Breast epithelium (tissue), 4 donors: ENCODE results near the gene PEAK1. TPM values are rescaled to one million over a fixed set of nuclear protein-coding genes. Genes with fewer than 3 reads are reported as not detected.
A peak's percentile ranks its signal among the peaks of the same experiment; 100 is the strongest.

Experiments used
- DNase-seq, 2 donors: peaks; one replicate each; pipeline ENCODE4 v3.0.0-alpha.2; 2019; ENCODE audit warnings: low spot score in 2 of 2
- H3K27ac ChIP-seq, 2 donors: fragments of 200-600 bp; sonication (generic) in 1 of 2; one replicate each; pipeline ENCODE4 v1.5.1; 2016 to 2019; ENCODE audit warnings: mild to moderate bottlenecking in 1 of 2
- H3K27me3 ChIP-seq, 2 donors: fragments of 200-600 bp; sonication (generic) in 1 of 2; one replicate each; pipeline versions ENCODE4 v1.5.1 to v1.6.0; 2017 to 2019; ENCODE audit warnings: control low read depth in 1 of 2, mild to moderate bottlenecking in 1 of 2
- H3K36me3 ChIP-seq: fragments of 200-600 bp; one replicate; pipeline ENCODE4 v1.5.1; 2019
- H3K4me1 ChIP-seq, 2 donors: fragments of 200-600 bp; sonication (generic); one replicate each; pipeline ENCODE4 v1.5.1; 2016 to 2019; ENCODE audit warnings: control low read depth in 1 of 2
- H3K4me3 ChIP-seq, 3 donors: fragments of 200-600 bp; sonication (generic); 1 replicate in 2 of 3; 2 replicates in 1 of 3; pipeline ENCODE4 v1.5.1; 2016 to 2019; ENCODE audit warnings: mild to moderate bottlenecking in 3 of 3, moderate library complexity in 2 of 3
- H3K9me3 ChIP-seq, 2 donors: fragments of 200-600 bp; sonication (generic) in 1 of 2; one replicate each; pipeline ENCODE4 v1.5.1; 2016 to 2019; ENCODE audit warnings: control low read depth in 1 of 2
- POLR2A ChIP-seq: fragments of 450-650 bp; IDR thresholded peaks from one replicate; pipeline ENCODE4 v1.6.1; 2016; ENCODE audit warnings: antibody characterized with exemption, mild to moderate bottlenecking, moderate library complexity
- POLR2AphosphoS5 ChIP-seq, 3 donors: sonication (generic); formaldehyde crosslinking; IDR thresholded peaks; one replicate each; pipeline ENCODE4 v1.6.1; 2017; ENCODE audit warnings: antibody characterized with exemption in 3 of 3
- intact Hi-C: fragments of 100-400 bp; cut with DNase I; formaldehyde crosslinking; loops from one replicate; pipeline ENCODE4 v1.15.1; 2023; ENCODE audit warnings: low total_unique reads
- total RNA-seq, 3 donors: library from RNA; depleted of rRNA; stranded (reverse); fragments of >200 nt; gene quantifications; one replicate each; pipeline ENCODE4 v1.1.0, GENCODE V29; 2016
- TF ChIP-seq, protein P1 (sequence below), 3 donors: fragments of 450-650 bp; IDR thresholded peaks; one replicate each; pipeline ENCODE4 v1.5.1; 2016 to 2017; ENCODE audit warnings: antibody characterized with exemption in 3 of 3, mild to moderate bottlenecking in 3 of 3, moderate library complexity in 3 of 3

PEAK1 gene
- total RNA-seq, 3 donors from 2014 or later = 48.5 to 99.5 (median 55.2) TPM

DNA sequence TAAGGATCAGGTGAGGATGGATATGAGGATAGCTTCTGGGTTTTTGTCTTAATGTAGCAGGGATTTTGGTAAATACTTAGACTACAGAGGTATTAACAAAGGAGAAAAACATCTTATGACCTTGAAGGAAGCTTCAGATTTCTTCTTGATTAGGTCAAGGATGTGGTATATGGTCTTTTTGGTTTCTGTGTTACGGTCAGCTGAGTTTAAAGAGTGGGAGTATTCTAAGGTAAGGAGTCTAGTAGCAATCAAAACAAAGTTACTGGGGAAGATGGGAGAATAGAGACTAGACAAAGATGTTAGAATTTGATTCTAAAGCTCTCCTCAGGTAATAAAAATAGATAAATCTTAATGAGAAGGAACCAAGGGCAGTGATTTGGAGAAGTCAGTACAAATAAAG is 7.0 kb upstream of the PEAK1 start:
- H3K27ac ChIP-seq = no peak overlapping the region
- intact Hi-C loops = no loop called here
- TF ChIP-seq POLR2AphosphoS5 (IDR thresholded peaks at IDR 0.05) = no peak
- no peak for TF ChIP-seq POLR2A
- TF ChIP-seq, protein P1, sequence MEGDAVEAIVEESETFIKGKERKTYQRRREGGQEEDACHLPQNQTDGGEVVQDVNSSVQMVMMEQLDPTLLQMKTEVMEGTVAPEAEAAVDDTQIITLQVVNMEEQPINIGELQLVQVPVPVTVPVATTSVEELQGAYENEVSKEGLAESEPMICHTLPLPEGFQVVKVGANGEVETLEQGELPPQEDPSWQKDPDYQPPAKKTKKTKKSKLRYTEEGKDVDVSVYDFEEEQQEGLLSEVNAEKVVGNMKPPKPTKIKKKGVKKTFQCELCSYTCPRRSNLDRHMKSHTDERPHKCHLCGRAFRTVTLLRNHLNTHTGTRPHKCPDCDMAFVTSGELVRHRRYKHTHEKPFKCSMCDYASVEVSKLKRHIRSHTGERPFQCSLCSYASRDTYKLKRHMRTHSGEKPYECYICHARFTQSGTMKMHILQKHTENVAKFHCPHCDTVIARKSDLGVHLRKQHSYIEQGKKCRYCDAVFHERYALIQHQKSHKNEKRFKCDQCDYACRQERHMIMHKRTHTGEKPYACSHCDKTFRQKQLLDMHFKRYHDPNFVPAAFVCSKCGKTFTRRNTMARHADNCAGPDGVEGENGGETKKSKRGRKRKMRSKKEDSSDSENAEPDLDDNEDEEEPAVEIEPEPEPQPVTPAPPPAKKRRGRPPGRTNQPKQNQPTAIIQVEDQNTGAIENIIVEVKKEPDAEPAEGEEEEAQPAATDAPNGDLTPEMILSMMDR (IDR thresholded peaks at IDR 0.05) = no peak
- H3K9me3 ChIP-seq = no peaks in the 10 kb centered on the region
- H3K4me3 ChIP-seq = no peak overlapping the region
- no peaks in the 10 kb centered on the region for H3K4me1 ChIP-seq
- H3K27me3 ChIP-seq = no peaks in the 10 kb centered on the region
- no peak for DNase-seq
- no peaks in the 10 kb centered on the region for H3K36me3 ChIP-seq

DNA sequence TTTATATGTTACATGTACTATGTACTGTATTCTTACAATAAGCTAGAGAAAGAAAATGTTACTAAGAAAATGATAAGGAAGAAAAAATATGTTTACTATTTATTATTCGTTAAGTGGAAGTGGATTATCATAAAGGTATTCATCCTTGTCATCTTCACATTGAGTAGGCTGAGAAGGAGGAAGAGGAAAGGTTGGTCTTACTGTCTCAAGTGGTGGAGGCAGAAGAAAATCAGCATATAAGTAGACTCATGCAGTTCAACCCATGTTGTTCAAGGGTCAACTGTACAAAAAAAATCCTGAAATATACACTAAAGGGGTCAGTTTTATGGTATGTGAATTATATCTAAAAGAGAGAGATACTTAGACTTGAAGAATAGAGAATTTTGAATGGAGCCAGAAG is 6.5 kb upstream of the PEAK1 start:
- Histone ChIP-seq H3K4me3 (no peak overlapping the region), H3K36me3 (no peaks in the 10 kb centered on the region), H3K27ac (no peak overlapping the region), H3K27me3 (no peaks in the 10 kb centered on the region), H3K9me3 (no peaks in the 10 kb centered on the region), H3K4me1 (no peaks in the 10 kb centered on the region)
- TF ChIP-seq POLR2AphosphoS5 (IDR thresholded peaks at IDR 0.05) (no peak), POLR2A (no peak)
- TF ChIP-seq, protein P1 (IDR thresholded peaks at IDR 0.05) = no peak
- intact Hi-C loops = no loop called here
- no peak for DNase-seq

DNA sequence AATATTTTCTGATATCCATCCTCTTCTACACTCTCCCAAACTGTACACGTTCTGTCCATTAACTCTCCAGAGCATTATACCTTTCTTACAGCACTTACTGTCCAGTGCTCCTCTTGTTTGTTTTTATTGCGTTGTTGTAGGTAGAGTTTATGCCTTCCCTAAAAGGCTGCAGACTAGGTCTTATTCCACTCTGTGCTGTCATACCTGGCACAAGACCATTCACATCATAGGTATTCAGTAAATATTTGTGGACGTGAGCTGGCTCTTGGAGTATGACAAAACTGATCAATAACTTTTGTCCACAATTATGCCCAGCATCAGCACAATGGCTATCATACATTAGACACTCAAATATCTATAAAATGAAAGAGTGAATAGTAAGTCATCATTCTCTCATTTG is 5.2 kb upstream of the PEAK1 start:
- H3K4me3 ChIP-seq = no peak overlapping the region
- no peak for DNase-seq
- TF ChIP-seq POLR2AphosphoS5 (IDR thresholded peaks at IDR 0.05) (no peak), POLR2A (no peak)
- TF ChIP-seq, protein P1 (IDR thresholded peaks at IDR 0.05) = no peak

GRCh38 chr15:77421370-77421700 is 1.4 kb upstream of the PEAK1 start:
- Histone ChIP-seq H3K4me3 (peak overlapping the region; percentile 90 to 99 (median 98)), H3K27me3 (no peaks in the 10 kb centered on the region), H3K36me3 (no peaks in the 10 kb centered on the region), H3K9me3 (no peaks in the 10 kb centered on the region), H3K4me1 (peaks cover 0 to 6% of the 10 kb centered on the region in 2 donors), H3K27ac (peak overlapping the region; percentile 92 to 99)
- intact Hi-C loops = no loop called here
- no peak for DNase-seq
- TF ChIP-seq POLR2AphosphoS5 (IDR thresholded peaks at IDR 0.05) = no peak
- TF ChIP-seq POLR2A = no peak

More for the DNA sequence above, 5.2 kb upstream of the PEAK1 start:
- intact Hi-C loops = no loop called here
- H3K4me1 ChIP-seq = no peaks in the 10 kb centered on the region
- H3K27me3 ChIP-seq = no peaks in the 10 kb centered on the region
- no peaks in the 10 kb centered on the region for H3K9me3 ChIP-seq
- H3K36me3 ChIP-seq = no peaks in the 10 kb centered on the region
- no peak overlapping the region for H3K27ac ChIP-seq

- TF ChIP-seq POLR2AphosphoS5 (IDR thresholded peaks at IDR 0.05) (peak; percentile 39 to 80 (median 66)), POLR2A (peak; percentile 36)
- TF ChIP-seq, protein P1 (IDR thresholded peaks at IDR 0.05) = no peak
- H3K27ac ChIP-seq = peak within 1 kb of the TSS; percentile 92 to 99
- H3K4me3 ChIP-seq = peak within 1 kb of the TSS; percentile 90 to 99 (median 98)
- intact Hi-C loops = no loop called here
- H3K4me1 ChIP-seq = peaks cover 0 to 6% of the 10 kb centered on the region in 2 donors
- H3K9me3 ChIP-seq = no peaks in the 10 kb centered on the region
- peak; percentile 36 to 55 for DNase-seq
- no peaks in the 10 kb centered on the region for H3K27me3 ChIP-seq
- H3K36me3 ChIP-seq = no peaks in the 10 kb centered on the region
Measured at GRCh38 chr15:77420610-77421369, 886 bp upstream of the PEAK1 start, which contains the start of gene HMG20A. TSS of gene HMG20A (plus strand) at chr15:77420888. CDS start at chr15:77458408, 37,520 bp downstream.
